HG02870 (cell line): Measurements from ENCODE around the gene MTERF4.
"Not testable (repeated sequence)": the region's sequence is repeated elsewhere in the genome, so short reads cannot be mapped to it uniquely, and the experiment has no call there.

Experiments used
- ATAC-seq: cut with Tn5 transposase; IDR thresholded peaks from one replicate; pipeline ENCODE4 v1.9.1; 2021; ENCODE audit warnings: mild to moderate bottlenecking, moderate library complexity; ENCODE audit not compliant: unreplicated experiment

Gene MTERF4

DNA sequence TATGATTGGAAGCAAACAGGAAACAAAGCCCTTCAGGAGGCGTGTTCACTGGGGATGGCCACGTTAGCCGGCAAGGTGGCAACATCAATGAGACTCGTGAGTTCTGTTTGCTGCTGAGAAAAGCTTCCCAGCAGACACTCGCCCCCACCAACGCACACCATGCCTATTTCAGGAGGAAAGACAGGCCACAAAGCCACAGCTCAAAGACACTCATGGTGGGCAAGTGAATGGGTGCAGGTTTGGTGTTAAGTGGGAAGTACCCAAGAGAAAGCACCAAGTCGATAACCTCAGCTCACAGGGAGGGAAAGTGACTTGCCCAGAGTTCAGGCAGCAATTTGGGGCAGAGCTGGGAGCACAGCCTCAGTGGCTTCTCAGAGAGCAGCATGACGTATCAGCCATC, 10.5 kb upstream of the MTERF4 start:
- no peak for ATAC-seq

DNA sequence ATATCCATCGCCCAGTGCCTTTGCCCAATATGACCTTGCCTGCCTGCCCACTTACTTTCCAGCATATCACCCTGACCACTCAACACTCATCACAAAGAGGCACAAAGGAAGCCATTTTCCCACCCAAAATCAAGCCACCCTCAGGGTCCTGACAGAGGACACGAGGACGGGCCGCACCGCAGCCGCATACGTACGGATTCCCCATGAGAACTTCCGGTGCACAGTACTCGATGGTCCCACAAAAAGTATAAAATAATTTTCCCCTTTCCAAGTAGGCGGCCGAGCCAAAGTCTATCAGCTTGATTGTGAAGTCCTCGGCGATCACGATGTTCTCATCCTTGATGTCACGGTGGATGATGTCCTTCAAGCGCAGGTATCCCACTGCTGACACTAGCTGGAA, 10.0 kb upstream of the MTERF4 start:
- no peak for ATAC-seq

DNA sequence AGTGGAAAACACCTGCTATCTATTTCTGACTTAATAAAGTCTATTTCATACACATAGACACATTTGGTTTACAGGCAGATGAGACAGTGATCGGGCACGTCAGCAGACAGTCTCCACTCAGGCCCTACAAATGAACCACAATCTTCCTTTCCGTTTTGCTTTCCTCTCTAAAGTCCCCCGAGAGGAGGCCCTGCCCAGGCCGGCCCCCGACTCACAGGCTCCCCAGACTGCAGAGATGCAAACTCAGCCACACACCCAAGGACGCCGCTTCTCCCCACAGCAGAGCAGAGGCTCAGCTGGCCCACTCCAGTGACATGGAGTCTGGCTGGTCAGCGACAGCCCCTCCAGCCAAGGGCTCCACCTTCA, 9.3 kb upstream of the MTERF4 start:
- no peak for ATAC-seq

DNA sequence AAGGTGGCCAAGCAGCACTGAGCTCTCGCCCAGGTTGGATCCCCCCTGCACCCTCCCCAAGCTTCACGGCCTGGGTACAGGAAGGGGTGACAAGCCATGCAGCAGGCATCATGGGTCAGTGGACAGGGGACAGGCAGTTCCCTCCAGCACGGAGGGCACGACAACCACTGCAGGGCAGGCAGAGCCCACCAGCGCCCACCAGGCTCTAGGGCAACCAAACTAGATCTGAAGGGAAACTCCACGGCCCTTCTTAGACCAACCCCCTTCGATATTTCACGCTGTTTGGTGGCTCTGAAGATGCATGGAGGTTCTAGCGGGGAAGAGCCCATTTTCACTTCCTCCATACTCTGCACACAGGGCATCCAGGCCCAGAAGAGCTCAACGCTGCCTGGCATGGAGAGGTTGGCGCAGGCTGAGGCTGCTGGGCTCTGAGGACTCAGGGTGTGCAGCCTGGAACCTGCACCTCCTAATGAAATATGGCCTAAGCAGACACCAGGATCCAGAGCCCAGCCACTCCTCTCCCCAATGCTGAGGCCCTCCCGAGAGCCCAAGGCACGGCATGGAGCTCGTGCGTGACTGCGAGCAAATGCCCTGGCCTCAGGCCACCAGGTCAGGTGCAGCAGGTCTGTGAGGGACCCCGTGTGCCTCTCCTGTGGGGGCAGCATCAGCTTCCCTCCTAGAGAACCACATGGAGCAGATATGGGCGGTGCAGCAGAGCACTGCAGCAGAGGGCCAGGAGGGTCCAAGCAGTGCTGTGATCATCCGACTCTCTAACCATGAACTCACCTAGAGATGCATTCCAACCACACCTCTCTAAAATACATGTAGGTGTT, 8.7 kb upstream of the MTERF4 start:
- no peak for ATAC-seq

DNA sequence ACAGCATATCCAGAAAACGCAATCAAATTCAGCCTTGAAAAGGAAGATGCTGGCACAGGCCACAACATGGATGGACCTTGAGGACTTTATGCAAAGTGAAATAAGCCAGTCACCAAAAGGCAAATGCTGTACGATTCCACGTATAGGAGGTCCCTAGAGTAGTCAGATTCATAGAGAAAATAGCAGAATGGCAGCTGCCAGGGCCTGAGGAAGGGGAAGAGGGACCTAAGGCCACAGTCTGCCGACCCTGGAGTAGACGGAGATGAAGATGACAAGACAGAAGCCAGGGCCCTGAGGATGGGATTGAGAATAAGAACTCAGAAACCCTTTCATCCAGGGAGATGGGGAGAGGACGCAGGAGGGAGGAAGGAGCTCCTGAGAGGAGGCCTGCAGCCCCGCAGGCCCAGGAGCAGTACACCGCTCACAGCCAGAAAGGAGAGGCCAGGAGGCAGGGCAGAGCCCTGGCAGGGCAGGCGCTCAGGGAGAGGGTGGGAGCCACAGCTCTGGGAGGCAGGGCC, 8.1 kb upstream of the MTERF4 start:
- ATAC-seq, result no peak

DNA sequence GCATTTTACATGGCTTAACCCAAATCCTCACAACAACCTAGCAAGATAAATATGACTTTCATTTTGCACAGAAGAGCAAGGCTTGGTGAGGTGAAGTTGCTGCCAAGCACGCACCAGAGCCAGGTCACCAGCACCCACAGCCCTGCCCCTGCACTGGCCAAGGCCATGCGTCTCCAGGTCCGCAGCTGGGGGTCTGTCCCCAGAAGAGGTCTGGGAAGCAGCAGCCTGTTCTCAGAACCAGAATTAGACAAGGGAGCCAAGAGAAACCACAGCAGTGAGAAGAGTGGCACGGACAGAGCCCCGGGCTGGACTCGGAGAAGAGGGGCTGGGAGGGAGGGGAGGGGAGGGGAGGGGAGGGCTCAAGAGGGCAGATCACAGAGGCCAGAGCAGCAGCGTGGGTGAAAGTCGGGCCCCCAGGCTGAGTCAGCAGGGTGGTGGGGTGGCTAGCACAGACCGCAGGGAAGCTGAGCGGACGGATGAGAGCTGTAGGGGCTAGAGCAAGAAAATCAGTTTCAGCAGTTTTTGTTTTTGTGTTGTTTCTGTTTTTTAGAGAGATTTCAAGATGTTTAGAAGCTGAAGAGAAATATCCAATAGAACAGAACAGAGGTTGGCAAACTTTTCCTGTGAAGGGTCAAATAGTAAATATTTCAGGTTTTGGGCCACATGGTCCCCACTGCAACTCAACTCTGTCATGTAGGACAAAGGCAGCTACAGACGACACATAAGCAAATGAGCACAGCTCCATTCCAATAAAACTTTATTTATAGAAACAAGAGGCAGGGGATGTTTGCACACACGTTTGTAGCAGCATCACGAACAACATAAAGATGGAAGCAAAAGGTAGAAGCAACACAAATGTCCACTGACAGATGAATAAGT, 7.4 kb upstream of the MTERF4 start:
- no peak for ATAC-seq

DNA sequence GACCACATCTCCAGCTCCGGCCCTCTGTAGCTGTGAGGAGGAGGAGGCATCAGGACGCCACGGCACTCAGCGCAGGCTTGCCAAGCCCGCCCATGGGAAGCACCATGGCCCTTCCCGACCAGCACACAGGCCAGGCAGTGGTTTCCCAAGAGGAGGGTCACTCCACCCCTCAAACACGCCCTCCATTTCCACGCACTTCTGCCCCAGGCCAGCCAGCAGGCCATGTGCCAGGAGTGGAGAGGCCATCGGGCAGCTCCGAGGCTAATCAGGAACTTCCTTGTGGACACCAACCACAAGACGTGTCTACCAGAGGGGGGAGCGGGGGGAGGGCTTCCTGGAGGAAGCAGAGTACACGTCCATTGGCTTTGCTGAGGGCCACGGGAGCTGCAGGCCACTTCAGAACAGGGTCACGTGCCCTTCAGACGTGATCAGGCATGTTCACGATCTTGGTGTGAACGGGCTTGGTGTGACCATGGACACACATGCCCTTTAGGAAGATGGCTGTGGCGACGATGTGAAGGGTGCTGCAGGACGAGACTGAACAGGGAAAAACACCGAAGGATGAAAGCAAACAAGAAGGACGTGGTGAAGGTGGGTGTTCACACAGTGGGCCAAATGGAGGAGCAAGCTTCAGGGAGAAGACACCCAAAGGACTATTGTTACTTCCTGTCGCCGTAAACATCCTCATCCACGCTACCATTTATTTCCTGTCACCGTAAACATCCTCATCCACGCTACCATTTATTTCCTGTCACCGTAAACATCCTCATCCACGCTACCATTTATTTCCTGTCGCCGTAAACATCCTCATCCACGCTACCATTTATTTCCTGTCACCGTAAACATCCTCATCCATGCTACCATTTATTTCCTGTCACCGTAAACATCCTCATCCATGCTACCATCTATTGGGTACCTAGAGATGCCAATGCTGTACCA, 6.5 kb upstream of the MTERF4 start:
- ATAC-seq, result no peak

DNA sequence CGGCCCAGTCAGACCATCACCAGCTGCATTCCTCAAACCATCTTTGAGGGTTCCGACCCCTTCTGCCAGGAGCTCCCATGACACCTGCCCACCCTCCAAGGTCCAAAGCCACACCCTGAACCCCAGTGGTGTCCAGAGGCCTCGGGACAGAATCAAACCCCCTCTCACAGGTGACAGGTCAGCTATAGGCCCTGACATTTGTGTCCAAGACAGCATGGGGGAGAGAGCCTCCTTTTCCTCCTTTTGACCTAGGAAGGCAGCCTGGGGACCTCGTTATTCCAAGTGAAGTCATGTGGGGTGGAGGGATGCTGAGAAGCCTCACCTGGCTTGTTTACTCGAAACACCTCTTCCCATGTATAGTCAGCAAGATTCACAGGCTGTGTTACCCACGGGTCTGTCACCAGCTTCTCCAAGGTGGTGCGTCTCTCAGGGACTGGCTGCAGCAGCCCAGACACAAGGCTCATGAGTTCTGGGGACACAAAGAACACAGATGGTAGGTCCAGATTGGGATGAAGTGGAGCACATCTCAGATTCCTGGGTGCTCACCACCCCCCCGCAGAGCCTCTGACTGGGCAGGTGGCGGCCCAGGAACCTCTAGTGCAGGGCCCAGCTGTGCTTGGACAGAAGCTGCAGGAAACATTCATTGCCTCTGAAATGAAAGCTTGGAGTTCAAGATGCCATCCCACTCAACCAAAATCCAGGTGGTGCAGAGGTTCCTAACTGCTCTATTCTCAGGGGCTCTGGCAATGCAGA, 5.1 kb upstream of the MTERF4 start:
- no peak for ATAC-seq

DNA sequence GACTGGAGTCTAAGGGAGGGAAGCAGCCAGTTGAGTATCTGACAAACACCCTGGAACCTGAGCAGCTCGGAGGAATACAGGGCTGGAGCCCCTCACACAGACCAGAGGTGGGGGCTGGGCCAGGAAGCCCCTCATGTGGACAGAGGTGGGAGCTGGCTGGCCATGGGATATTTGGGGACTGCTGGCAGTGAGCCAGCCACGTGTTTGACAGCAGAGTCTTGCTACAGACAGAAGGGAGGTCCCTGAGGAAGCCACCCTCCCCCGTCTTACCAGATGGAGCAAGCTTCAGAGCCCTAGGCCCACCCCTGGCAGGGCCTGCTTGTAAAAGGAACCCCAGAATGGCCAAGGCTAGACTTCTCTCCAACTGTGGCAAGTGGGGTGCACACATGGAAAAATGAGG, 3.6 kb upstream of the MTERF4 start:
- ATAC-seq, result no peak

DNA sequence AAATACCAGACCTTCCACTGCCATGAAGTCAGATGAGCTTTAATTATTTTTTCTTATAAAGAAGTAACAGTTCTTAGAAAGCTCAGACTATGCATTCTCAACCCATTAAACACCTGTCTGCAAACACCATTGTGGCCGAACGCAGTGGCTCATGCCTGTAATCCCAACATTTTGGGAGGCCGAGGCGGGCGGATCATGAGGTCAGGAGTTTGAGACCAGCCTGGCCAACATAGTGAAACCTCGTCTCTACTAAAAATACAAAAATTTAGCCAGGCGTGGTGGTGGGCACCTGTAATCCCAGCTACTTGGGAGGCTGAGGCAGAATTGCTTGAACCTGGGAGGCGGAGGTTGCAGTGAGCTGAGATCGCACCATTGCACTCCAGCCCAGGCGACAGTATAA, 2.5 kb upstream of the MTERF4 start:
- ATAC-seq, result not testable (repeated sequence)

DNA sequence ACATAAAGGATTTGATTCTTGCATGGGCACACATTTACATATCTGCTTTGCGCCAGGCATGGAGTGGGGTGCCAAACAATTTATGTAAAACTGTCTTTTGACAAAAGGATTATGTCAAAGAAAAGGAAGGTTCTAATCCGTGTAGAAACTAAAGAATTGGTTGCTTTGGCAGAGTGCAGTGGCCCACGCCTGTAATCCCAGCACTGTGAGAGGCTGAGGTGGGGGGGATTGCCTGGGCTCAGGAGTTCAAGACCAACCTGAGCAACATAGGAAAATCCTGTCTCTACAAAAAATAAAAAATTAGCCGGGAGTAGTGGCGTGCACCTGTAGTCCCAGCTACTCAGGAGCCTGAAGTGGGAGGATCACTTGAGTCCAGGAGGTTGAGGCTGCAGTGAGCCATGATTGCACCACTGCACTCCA, 1.1 kb upstream of the MTERF4 start:
- ATAC-seq, result no peak

DNA sequence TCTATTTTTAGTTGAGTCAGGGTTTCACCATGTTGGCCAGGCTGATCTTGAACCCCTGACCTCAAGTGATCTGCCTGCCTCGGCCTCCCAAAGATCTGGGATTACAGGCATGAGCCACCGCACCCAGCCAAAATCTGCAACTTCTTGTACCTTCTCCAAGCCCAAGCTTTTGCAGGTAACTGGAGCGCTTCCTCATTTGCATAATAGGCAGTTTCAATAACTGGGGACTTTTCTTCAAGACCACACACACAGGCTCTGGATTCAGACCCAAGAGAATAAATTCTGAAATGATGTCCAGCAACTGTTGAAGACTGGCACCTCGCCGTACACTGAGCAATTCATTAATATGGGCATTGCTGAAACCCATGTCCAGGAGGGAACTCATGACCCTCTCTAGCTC, 2.8 kb downstream of the MTERF4 start:
- ATAC-seq, result no peak

DNA sequence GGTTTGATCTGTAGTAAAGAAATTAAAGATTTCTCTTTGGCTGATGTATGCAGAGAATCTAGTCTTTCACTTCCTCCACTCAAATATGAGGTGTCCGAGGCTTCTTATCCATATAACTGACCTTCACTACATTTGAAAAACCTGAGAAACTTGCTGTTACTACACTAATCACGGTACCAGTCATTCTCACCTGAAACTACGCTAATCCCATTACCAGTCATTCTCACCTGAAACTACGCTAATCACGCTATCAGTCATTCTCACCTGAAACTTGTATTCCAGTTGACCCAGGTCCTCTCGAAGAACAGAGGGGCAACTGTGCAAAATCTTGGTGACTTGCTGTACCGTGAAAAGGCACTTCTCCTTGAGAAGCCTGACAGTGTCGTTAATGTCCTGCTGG, 5.1 kb downstream of the MTERF4 start:
- peak; percentile 43 for ATAC-seq

DNA sequence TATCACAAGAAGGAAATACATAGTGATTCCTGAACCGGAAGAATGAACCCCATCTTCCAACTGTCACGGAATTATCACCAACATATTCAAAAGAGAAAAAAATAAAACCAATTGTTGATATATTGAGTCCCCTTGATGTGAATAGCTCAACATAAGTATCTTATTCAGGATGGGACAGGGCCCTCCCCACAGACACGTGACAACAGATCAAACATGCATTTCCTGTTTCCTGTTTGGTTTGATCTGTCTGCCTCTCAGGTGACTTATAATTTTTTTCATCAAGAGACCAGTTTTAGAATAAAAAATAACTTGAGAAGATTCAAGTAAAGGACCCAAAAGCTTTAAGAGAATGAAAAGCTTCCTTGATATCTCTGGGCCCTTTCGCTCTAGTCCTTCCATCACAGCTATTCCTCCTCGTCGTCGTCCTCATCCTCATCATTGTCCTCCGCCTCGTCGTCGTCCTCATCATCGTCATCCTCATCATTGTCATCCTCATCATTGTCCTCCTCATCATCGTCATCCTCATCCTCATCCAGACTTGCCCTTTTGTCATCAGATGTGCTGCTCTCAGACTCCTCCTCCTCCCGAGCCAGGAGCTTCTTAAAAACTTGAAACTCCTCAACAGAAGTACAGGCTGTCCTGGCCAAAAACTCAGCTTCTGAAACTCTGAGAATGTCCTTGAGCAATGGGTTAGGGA, 6.3 kb downstream of the MTERF4 start:
- ATAC-seq, result no peak

DNA sequence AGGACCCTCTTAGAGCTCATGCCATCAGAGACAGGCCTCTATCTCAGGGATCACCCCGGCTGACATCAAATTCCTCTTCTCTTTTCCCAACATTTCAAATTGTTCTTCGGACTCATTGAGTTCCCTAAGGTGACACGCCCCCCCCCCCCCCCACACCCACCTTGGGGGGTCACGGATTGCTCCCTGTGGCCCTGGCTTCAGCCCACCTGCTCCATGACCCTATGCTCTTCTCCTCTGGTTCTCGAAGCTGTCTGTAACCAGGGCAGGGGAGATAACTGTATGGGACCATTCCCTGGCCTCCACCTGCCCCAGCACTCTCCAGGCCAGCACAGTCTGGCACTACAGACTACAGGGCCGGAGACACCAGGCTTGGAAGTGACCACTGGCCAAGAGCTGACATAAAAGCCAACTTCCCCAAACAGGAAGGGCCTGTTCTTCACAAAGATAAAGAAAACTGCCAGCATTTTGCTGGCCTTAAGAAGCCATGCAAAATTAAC, 7.1 kb downstream of the MTERF4 start:
- no peak for ATAC-seq

DNA sequence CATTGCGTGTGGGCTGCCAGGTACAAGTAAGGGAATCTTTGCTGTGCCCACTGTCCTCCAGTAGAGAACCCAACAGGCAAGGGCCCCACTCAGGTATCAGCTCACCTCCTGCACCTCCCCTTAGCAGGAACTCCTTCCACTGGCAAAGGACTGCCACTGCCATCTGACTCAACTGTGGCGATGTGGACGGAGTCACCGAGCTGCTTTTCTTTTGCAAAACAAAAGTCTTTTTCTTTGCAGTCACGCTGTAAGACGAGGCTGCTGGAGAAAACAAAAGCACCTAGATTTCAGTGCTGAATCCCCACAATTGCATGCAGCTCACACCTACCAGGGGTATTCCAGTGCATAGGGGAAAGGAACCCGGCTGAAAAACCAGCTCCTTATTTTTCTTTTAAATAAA, 7.9 kb downstream of the MTERF4 start:
- ATAC-seq, result no peak

DNA sequence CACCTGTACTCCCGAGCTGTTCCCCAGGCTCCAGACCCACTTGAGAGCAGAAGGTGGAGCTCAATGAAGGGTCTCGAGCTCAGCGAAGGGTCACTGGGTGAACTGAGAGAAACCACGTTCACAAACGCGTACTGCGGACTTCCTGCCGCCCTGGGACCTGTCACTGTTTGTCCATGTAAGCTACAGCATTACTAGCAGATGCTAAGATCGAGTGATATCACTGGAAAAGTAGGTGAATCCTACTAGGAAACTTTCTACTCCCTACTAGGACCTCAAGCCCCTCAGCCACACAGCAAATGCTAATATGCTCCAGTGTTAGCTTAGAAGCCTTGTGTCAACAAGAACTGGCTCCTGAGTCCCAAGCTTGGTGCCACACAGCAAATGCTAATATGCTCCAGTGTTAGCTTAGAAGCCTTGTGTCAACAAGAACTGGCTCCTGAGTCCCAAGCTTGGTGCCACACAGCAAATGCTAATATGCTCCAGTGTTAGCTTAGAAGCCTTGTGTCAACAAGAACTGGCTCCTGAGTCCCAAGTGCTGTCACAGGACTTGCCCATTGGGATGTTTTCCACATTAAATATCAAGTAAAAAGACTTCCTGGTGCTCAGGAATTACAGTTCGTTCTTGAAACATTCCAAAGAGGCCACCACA, 8.8 kb downstream of the MTERF4 start:
- not testable (repeated sequence) for ATAC-seq

DNA sequence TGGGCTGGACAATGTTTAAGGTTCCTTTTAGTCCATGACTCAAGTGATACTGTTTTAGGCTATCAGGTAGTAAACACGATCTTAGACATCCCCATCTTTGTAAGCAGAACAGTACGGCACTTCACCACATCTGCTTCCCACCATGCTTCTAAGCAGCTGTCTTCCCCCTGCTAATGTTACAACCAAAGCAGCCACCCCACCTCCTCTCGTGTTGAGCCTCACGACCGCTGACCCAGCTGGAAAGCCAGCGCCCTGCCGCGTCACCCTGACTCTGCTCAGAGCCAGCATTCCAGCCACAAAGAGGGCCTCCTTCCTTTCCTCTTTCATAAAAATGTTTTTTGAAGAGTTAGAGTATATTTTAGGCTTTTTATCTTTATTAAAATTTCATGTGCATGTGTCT, 9.4 kb downstream of the MTERF4 start:
- ATAC-seq, result no peak
